ENCODE results near the gene KCNK4. TPM values are rescaled to one million over a fixed set of nuclear protein-coding genes. Genes with fewer than 3 reads are reported as not detected.
A peak's percentile ranks its signal among the peaks of the same experiment; 100 is the strongest.

KCNK4 gene
- total RNA-seq, 3 donors from 2014 or later, result not detected

GRCh38 chr11:64339286-64339685 lies 48.2 kb downstream of the KCNK4 start:
- TF ChIP-seq CTCF (IDR thresholded peaks at IDR 0.05), result no peak
- peaks cover 12% of the 10 kb centered on the region for H3K4me1 ChIP-seq (ENCODE audit: low read depth)
- no peak for ATAC-seq

GRCh38 chr11:64339754-64340408 lies 48.8 kb downstream of the KCNK4 start, which contains the start of gene CCDC88B:
Gene CCDC88B, plus strand, starts transcription at chr11:64340204. Its CDS starts 63 bp downstream, at chr11:64340267.
- Histone ChIP-seq H3K36me3 (ENCODE audit: low read depth) (no peaks in the 10 kb centered on the region), H3K4me3 (no peak within 1 kb of the TSS), H3K9me3 (no peaks in the 10 kb centered on the region), H3K4me1 (ENCODE audit: low read depth) (peaks cover 12% of the 10 kb centered on the region)
- TF ChIP-seq CTCF (IDR thresholded peaks at IDR 0.05), result no peak
- ATAC-seq, result peak; percentile 65
- intact Hi-C loops (cut with DNase I, micrococcal nuclease), result no loop called here
- DNase-seq, result peak; percentile 75 to 95 (median 82)

More at GRCh38 chr11:64339286-64339685, 48.2 kb downstream of the KCNK4 start:
- H3K36me3 ChIP-seq (ENCODE audit: low read depth), result no peaks in the 10 kb centered on the region
- DNase-seq, result no peak
- H3K4me3 ChIP-seq, result no peak overlapping the region
- intact Hi-C loops (cut with DNase I, micrococcal nuclease), result no loop called here
- H3K9me3 ChIP-seq, result no peaks in the 10 kb centered on the region

- Histone ChIP-seq H3K4me1 (ENCODE audit: low read depth) (peaks cover 12% of the 10 kb centered on the region), H3K9me3 (no peaks in the 10 kb centered on the region), H3K4me3 (no peak overlapping the region), H3K36me3 (ENCODE audit: low read depth) (no peaks in the 10 kb centered on the region)
- ATAC-seq, result peak; percentile 37
- peak; percentile 72 to 89 (median 77) for DNase-seq
- no peak for TF ChIP-seq CTCF (IDR thresholded peaks at IDR 0.05)
- intact Hi-C loops (cut with DNase I, micrococcal nuclease), result no loop called here
Observed at GRCh38 chr11:64340671-64341335, 49.7 kb downstream of the KCNK4 start.

- no peaks in the 10 kb centered on the region for H3K36me3 ChIP-seq (ENCODE audit: low read depth)
- H3K4me3 ChIP-seq, result no peak overlapping the region
- DNase-seq (peak in 2 of 3 donors; percentile 47 to 67), ATAC-seq (no peak)
- intact Hi-C loops (cut with DNase I, micrococcal nuclease), result no loop called here
- TF ChIP-seq CTCF (IDR thresholded peaks at IDR 0.05), result no peak
- peaks cover 12% of the 10 kb centered on the region for H3K4me1 ChIP-seq (ENCODE audit: low read depth)
- no peaks in the 10 kb centered on the region for H3K9me3 ChIP-seq
Observed at GRCh38 chr11:64341429-64341828, 50.3 kb downstream of the KCNK4 start.

DNA sequence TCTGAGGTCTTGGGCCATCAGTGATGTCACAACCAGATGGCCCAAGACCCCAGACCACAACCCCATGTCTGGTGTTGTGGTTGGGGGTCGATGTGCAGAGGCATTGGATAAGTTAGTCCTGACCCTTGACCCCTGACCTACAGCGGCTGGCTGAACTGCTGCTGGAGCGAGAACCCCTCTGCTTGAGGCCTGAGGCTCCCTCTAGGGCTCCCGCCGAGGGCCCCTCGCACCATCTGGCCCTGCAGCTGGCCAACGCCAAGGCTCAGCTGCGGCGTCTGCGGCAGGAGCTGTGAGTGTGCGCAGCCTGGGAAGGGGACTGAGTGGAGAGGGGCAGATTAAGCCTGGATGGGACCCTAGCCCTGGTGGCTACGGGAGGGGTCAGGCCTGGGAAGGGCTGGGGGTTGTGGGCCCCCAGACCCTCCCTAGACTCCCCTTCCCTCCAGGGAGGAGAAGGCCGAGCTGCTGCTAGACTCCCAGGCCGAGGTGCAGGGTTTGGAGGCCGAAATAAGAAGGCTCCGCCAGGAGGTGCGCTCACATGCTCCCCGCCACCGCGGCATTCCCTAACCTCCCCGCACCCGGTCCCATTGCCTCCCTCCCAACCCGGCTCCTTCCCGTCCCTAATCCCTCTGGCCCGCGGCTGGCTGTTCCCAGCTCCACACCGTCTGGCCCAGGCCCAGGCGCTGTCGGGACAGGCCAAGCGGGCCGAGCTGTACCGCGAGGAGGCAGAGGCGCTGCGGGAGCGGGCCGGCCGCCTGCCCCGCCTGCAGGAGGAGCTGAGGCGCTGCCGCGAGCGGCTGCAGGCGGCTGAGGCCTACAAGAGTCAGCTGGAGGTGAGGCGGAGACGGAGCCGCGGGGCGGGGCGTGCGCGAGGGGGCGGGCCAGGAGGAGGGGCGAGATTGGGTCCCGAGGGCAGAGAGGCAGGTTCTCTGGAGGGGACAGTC lies 51.0 kb downstream of the KCNK4 start:
- ATAC-seq (peak; percentile 91), DNase-seq (peak; percentile 96 to 99 (median 96))
- Histone ChIP-seq H3K4me3 (no peak overlapping the region), H3K36me3 (ENCODE audit: low read depth) (no peaks in the 10 kb centered on the region), H3K4me1 (ENCODE audit: low read depth) (peaks cover 12% of the 10 kb centered on the region), H3K9me3 (no peaks in the 10 kb centered on the region)
- peak; percentile 55 for TF ChIP-seq CTCF (IDR thresholded peaks at IDR 0.05)
- intact Hi-C loops (cut with DNase I, micrococcal nuclease), result no loop called here
